Large intestine (tissue), 3 donors: ENCODE results near the gene GUK1. TPM values are rescaled to one million over a fixed set of nuclear protein-coding genes. Genes with fewer than 3 reads are reported as not detected.

Experiments
- DNase-seq, 2 donors: peaks; one replicate each; pipeline versions ENCODE4 v3.0.0 to v3.0.0-alpha.2; 2013
- H3K27ac ChIP-seq: one replicate; pipeline ENCODE4 v1.5.1; 2013; ENCODE audit warnings: low read length
- H3K27me3 ChIP-seq: 2 replicates; pipeline ENCODE4 v1.6.1; 2013; ENCODE audit warnings: low read length; ENCODE audit not compliant: control insufficient read depth, insufficient read depth
- H3K36me3 ChIP-seq: 2 replicates; pipeline ENCODE4 v1.6.1; 2013; ENCODE audit warnings: low read length; ENCODE audit not compliant: control insufficient read depth, insufficient read depth
- H3K4me1 ChIP-seq: one replicate; pipeline ENCODE4 v1.6.1; 2013; ENCODE audit warnings: low read length; ENCODE audit not compliant: control insufficient read depth, insufficient read depth
- H3K4me3 ChIP-seq: one replicate; pipeline ENCODE4 v1.5.1; 2013; ENCODE audit warnings: low read length
- H3K9me3 ChIP-seq: one replicate; pipeline ENCODE4 v1.6.1; 2013; ENCODE audit warnings: mild to moderate bottlenecking, low read depth, low read length, moderate library complexity; ENCODE audit not compliant: control insufficient read depth
- WGBS: methylation state at CpG from one replicate; pipeline ENCODE4 v1.1.5; 2013; ENCODE audit warnings: low lambda C conversion rate; ENCODE audit not compliant: insufficient coverage; 5-methylcytosine and 5-hydroxymethylcytosine counted together
- polyA plus RNA-seq: library from polyadenylated mRNA; unstranded; fragments of 120-200 nt; gene quantifications from one replicate; pipeline ENCODE4 v1.2.1, GENCODE V29; 2013

The GUK1 gene
- polyA plus RNA-seq, 1 donor: 397 TPM

GRCh38 chr1:228144193-228144992 lies 4.3 kb downstream of the GUK1 start:
- Histone ChIP-seq H3K4me1 (peaks cover 55% of the 10 kb centered on the region), H3K36me3 (peaks cover 47% of the 10 kb centered on the region), H3K27ac (peak overlapping the region; percentile 84), H3K27me3 (no peaks in the 10 kb centered on the region), H3K9me3 (no peaks in the 10 kb centered on the region), H3K4me3 (no peak overlapping the region)
- DNase-seq: peak; percentile 85 to 95
- WGBS: no CpG with 5 or more reads among the region's 16 CpGs

GRCh38 chr1:228144993-228145343 lies 4.9 kb downstream of the GUK1 start:
- H3K4me3 ChIP-seq: no peak overlapping the region
- no peaks in the 10 kb centered on the region for H3K27me3 ChIP-seq
- H3K36me3 ChIP-seq: peaks cover 47% of the 10 kb centered on the region
- no CpG with 5 or more reads among the region's 8 CpGs for WGBS
- DNase-seq: no peak
- H3K4me1 ChIP-seq: peaks cover 61% of the 10 kb centered on the region
- H3K9me3 ChIP-seq: no peaks in the 10 kb centered on the region
- peak overlapping the region; percentile 84 for H3K27ac ChIP-seq

- Histone ChIP-seq H3K36me3 (peaks cover 47% of the 10 kb centered on the region), H3K27ac (peak overlapping the region; percentile 84), H3K4me1 (peaks cover 68% of the 10 kb centered on the region), H3K9me3 (no peaks in the 10 kb centered on the region), H3K4me3 (no peak overlapping the region), H3K27me3 (no peaks in the 10 kb centered on the region)
- WGBS: no CpG with 5 or more reads among the region's 31 CpGs
- DNase-seq: no peak
Measured at GRCh38 chr1:228145463-228146416, 5.7 kb downstream of the GUK1 start.

- peaks cover 44% of the 10 kb centered on the region for H3K36me3 ChIP-seq
- no peak for DNase-seq
- H3K4me1 ChIP-seq: peaks cover 71% of the 10 kb centered on the region
- WGBS: 100% methylated on average over 1 of the region's 18 CpGs
- H3K27me3 ChIP-seq: no peaks in the 10 kb centered on the region
- H3K9me3 ChIP-seq: no peaks in the 10 kb centered on the region
- H3K27ac ChIP-seq: no peak overlapping the region
- H3K4me3 ChIP-seq: no peak overlapping the region
Measured at GRCh38 chr1:228146417-228147150, 6.5 kb downstream of the GUK1 start.

GRCh38 chr1:228147151-228147693 lies 7.1 kb downstream of the GUK1 start:
- peaks cover 38% of the 10 kb centered on the region for H3K36me3 ChIP-seq
- no CpG with 5 or more reads among the region's 20 CpGs for WGBS
- H3K27ac ChIP-seq: no peak overlapping the region
- H3K4me3 ChIP-seq: no peak overlapping the region
- no peaks in the 10 kb centered on the region for H3K27me3 ChIP-seq
- H3K9me3 ChIP-seq: no peaks in the 10 kb centered on the region
- DNase-seq: no peak
- H3K4me1 ChIP-seq: peaks cover 71% of the 10 kb centered on the region

- no CpG with 5 or more reads among the region's 4 CpGs for WGBS
- H3K9me3 ChIP-seq: no peaks in the 10 kb centered on the region
- no peak for DNase-seq
- no peak overlapping the region for H3K27ac ChIP-seq
- no peaks in the 10 kb centered on the region for H3K27me3 ChIP-seq
- H3K4me3 ChIP-seq: no peak overlapping the region
- H3K36me3 ChIP-seq: peaks cover 34% of the 10 kb centered on the region
- H3K4me1 ChIP-seq: peaks cover 66% of the 10 kb centered on the region
Measured at GRCh38 chr1:228147768-228148167, 7.7 kb downstream of the GUK1 start.

- Histone ChIP-seq H3K36me3 (peaks cover 33% of the 10 kb centered on the region), H3K27me3 (no peaks in the 10 kb centered on the region), H3K4me1 (peaks cover 62% of the 10 kb centered on the region), H3K27ac (no peak overlapping the region), H3K9me3 (no peaks in the 10 kb centered on the region), H3K4me3 (no peak overlapping the region)
- no CpG with 5 or more reads among the region's 18 CpGs for WGBS
- DNase-seq: no peak
Measured at GRCh38 chr1:228148196-228148861, 8.2 kb downstream of the GUK1 start.

GRCh38 chr1:228148935-228149405 lies 8.9 kb downstream of the GUK1 start:
- H3K36me3 ChIP-seq: peaks cover 33% of the 10 kb centered on the region
- H3K27ac ChIP-seq: peak overlapping the region; percentile 38
- no peaks in the 10 kb centered on the region for H3K9me3 ChIP-seq
- H3K27me3 ChIP-seq: no peaks in the 10 kb centered on the region
- WGBS: no CpG with 5 or more reads among the region's 8 CpGs
- DNase-seq: no peak
- peaks cover 57% of the 10 kb centered on the region for H3K4me1 ChIP-seq
- H3K4me3 ChIP-seq: no peak overlapping the region

- peak within 1 kb of the TSS; percentile 10 for H3K4me3 ChIP-seq
- DNase-seq: peak in 1 of 2 donors; percentile 70
- H3K27ac ChIP-seq: peak within 1 kb of the TSS; percentile 77
- peaks cover 33% of the 10 kb centered on the region for H3K36me3 ChIP-seq
- H3K4me1 ChIP-seq: peaks cover 51% of the 10 kb centered on the region
- WGBS: no CpG with 5 or more reads among the region's 17 CpGs
- no peaks in the 10 kb centered on the region for H3K27me3 ChIP-seq
- H3K9me3 ChIP-seq: no peaks in the 10 kb centered on the region
Measured at GRCh38 chr1:228149406-228150119, 9.5 kb downstream of the GUK1 start, which contains the start of gene GJC2. GJC2 (plus strand) TSS chr1:228149930; CDS start chr1:228157759, 7,829 bp downstream.
